Measurements from ENCODE around the gene ST8SIA1. TPM values are rescaled to one million over a fixed set of nuclear protein-coding genes. Genes with fewer than 3 reads are reported as not detected.

The ST8SIA1 gene
- total and polyA plus RNA-seq, 10 donors: 1.7 to 12.2 (median 5.0) TPM

DNA sequence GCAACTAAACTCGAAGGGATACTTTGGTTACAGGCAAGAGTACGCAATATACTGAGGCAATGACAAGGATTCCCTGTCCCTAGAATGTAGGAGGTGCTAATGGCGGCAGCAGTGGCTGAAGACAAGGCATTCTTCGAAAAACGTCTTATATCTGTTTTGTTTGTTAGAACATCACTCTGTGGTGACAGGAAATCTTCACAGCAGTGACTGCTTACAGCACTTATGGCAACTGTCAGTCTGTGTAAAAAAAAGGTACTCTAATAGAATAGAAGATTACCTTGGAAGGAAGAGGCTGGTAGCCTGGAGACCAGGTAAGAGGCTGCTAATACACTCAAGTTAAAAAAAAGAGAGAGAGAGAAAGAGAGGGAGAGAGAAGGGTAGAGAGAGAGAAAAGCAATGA lies 131.7 kb downstream of the ST8SIA1 start:
- intact Hi-C loops (cut with DNase I; ENCODE audit: low total_unique reads): no loop called here
- H3K4me1 ChIP-seq: no peaks in the 10 kb centered on the region
- no peak for DNase-seq
- no peak overlapping the region for H3K4me3 ChIP-seq
- TF ChIP-seq POLR2AphosphoS5 (IDR thresholded peaks at IDR 0.05) (no peak), POLR2A (IDR thresholded peaks at IDR 0.05) (no peak)
- TF ChIP-seq, protein P1, sequence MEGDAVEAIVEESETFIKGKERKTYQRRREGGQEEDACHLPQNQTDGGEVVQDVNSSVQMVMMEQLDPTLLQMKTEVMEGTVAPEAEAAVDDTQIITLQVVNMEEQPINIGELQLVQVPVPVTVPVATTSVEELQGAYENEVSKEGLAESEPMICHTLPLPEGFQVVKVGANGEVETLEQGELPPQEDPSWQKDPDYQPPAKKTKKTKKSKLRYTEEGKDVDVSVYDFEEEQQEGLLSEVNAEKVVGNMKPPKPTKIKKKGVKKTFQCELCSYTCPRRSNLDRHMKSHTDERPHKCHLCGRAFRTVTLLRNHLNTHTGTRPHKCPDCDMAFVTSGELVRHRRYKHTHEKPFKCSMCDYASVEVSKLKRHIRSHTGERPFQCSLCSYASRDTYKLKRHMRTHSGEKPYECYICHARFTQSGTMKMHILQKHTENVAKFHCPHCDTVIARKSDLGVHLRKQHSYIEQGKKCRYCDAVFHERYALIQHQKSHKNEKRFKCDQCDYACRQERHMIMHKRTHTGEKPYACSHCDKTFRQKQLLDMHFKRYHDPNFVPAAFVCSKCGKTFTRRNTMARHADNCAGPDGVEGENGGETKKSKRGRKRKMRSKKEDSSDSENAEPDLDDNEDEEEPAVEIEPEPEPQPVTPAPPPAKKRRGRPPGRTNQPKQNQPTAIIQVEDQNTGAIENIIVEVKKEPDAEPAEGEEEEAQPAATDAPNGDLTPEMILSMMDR (IDR thresholded peaks at IDR 0.05 in 8 of 11, conservative IDR thresholded peaks at IDR 0.05 in 3 of 11): no peak
- WGBS, 5 donors: 64 to 90% (median 77%) methylated on average over 5 of the region's 5 CpGs
- H3K9me3 ChIP-seq: peaks cover 0 to 12% (median 6%) of the 10 kb centered on the region in 8 donors
- H3K27ac ChIP-seq: no peak overlapping the region
- no peaks in the 10 kb centered on the region for H3K36me3 ChIP-seq
- no peaks in the 10 kb centered on the region for H3K27me3 ChIP-seq (replicated peaks in 1 of 7)

DNA sequence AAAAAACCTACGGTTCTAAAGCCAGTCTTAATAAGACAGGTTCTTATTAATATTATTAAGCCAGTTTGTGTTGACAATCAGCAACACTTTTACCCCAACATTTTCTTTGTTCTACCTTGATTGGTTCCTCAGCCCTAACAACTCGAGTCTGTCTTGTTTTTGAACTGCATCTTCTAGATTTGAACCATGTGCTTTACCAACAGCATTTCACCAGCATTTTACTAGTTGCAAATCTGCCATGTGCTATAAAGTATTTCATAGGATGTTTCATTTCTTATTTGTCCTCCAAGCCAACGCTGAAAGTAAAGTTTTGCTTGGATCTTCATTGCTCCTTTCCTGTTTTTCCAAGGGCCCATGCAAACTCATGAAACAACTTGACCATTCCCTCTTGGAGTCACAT lies 133.4 kb downstream of the ST8SIA1 start:
- Histone ChIP-seq H3K4me3 (no peak overlapping the region), H3K27ac (no peak overlapping the region), H3K4me1 (no peaks in the 10 kb centered on the region), H3K9me3 (peaks cover 0 to 12% (median 6%) of the 10 kb centered on the region in 8 donors), H3K36me3 (no peaks in the 10 kb centered on the region), H3K27me3 (replicated peaks in 1 of 7) (no peaks in the 10 kb centered on the region)
- no peak for DNase-seq
- TF ChIP-seq POLR2AphosphoS5 (IDR thresholded peaks at IDR 0.05) (no peak), POLR2A (IDR thresholded peaks at IDR 0.05) (no peak)
- TF ChIP-seq, protein P1 (IDR thresholded peaks at IDR 0.05 in 8 of 11, conservative IDR thresholded peaks at IDR 0.05 in 3 of 11): no peak
- 67 to 75% (median 74%) methylated on average over 3 of the region's 3 CpGs for WGBS, 5 donors
- intact Hi-C loops (cut with DNase I; ENCODE audit: low total_unique reads): no loop called here

DNA sequence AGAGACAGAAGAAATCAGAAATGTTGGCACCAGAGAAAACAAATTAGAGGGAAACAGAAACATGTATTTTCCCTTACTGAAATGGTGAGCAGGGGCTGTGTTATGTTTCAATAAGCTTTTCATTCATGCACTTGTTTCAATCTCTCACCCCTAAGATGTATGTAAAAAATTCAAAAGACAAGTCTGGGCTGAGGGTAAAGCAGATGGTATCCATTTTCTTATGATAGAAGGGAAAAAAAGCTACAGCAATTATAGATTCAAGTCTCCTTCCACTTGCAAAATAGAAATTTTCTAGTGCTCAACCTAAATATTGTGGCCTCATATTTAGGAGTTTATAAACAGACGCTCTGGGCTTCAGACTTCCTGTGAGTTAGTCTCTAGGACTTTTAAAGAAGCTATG lies 138.3 kb downstream of the ST8SIA1 start:
- no peak for TF ChIP-seq POLR2A (IDR thresholded peaks at IDR 0.05)
- H3K4me3 ChIP-seq: no peak overlapping the region
- 58 to 76% (median 68%) methylated on average over 1 of the region's 1 CpG for WGBS, 5 donors
- H3K27ac ChIP-seq: no peak overlapping the region
- no peak for DNase-seq
- H3K36me3 ChIP-seq: no peaks in the 10 kb centered on the region
- H3K4me1 ChIP-seq: no peaks in the 10 kb centered on the region
- no peaks in the 10 kb centered on the region for H3K9me3 ChIP-seq
- H3K27me3 ChIP-seq (replicated peaks in 1 of 7): no peaks in the 10 kb centered on the region
- intact Hi-C loops (cut with DNase I; ENCODE audit: low total_unique reads): no loop called here

DNA sequence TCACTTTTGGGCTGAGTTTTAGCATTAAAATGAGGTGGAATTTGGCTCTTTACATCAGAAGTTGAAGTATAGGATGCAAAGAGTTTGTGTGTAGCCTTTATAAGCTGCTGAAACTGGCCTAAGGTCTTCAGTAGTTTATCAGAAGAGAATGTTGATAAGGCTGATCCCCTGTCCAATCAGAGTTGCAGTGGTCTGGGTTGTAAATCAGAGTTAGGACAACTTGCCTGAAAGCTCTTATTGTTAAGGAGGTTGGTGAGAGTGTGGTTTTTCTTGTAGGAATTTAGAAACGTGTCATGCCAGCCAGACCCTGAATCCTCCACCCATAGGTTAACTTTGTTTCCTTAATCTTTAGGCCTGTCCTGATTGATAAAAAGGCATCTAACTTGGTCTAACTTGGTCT lies 143.5 kb downstream of the ST8SIA1 start:
- Histone ChIP-seq H3K4me3 (no peak overlapping the region), H3K4me1 (no peaks in the 10 kb centered on the region), H3K9me3 (no peaks in the 10 kb centered on the region), H3K27ac (no peak overlapping the region), H3K27me3 (replicated peaks in 1 of 7) (no peaks in the 10 kb centered on the region), H3K36me3 (no peaks in the 10 kb centered on the region)
- WGBS, 5 donors: 32 to 53% (median 47%) methylated on average over 1 of the region's 1 CpG
- no peak for DNase-seq
- no peak for TF ChIP-seq POLR2A (IDR thresholded peaks at IDR 0.05)
- TF ChIP-seq, protein P1 (IDR thresholded peaks at IDR 0.05 in 8 of 11, conservative IDR thresholded peaks at IDR 0.05 in 3 of 11): no peak
- TF ChIP-seq POLR2AphosphoS5 (IDR thresholded peaks at IDR 0.05): no peak
- intact Hi-C loops (cut with DNase I; ENCODE audit: low total_unique reads): no loop called here

DNA sequence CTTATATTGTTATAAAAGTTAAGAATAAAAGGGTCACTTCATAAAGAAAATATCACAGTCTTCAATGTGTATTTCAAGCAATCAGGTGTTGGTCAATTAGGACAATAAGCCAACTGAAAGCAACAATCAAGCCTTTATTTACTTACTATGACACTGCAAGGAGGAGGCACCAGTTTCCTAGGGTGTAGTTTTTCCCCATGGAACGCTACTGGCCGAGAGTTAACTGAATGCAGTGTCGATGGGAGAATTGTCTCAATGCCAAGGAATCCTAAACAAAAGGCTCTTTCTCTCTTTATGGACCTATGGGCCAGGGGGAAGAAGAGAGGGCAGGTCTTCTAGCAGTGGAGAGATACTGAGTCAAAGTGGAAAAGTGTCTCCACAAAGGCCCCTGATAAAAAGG lies 146.1 kb downstream of the ST8SIA1 start:
- Histone ChIP-seq H3K9me3 (no peaks in the 10 kb centered on the region), H3K27ac (no peak overlapping the region), H3K36me3 (no peaks in the 10 kb centered on the region), H3K27me3 (replicated peaks in 1 of 7) (no peaks in the 10 kb centered on the region), H3K4me1 (no peaks in the 10 kb centered on the region), H3K4me3 (no peak overlapping the region)
- WGBS, 5 donors: 75 to 92% (median 85%) methylated on average over 3 of the region's 3 CpGs
- DNase-seq: no peak
- TF ChIP-seq, protein P1 (IDR thresholded peaks at IDR 0.05 in 8 of 11, conservative IDR thresholded peaks at IDR 0.05 in 3 of 11): no peak
- TF ChIP-seq POLR2AphosphoS5 (IDR thresholded peaks at IDR 0.05) (no peak), POLR2A (IDR thresholded peaks at IDR 0.05) (no peak)
- intact Hi-C loops (cut with DNase I; ENCODE audit: low total_unique reads): no loop called here
